Stimulated activated naive B cell treated with anti-CD40 and anti-IgM and Interleukin-4, amounts not matched to agents 10 μg/mL and 1 μg/mL and 100 μg/mL, for 72 hours (primary cell): ENCODE data around the gene ARAP1.

Experiments
- ATAC-seq, 2 donors: fragments of 150-1000 bp; cut with Tn5 transposase; replicated peaks; 2 replicates each; pipeline ENCODE4 v1.10.0; 2021; ENCODE audit warnings: moderate library complexity in 1 of 2
- DNase-seq: peaks from one replicate; pipeline ENCODE4 v3.0.0; 2021
- H3K27ac Mint-ChIP-seq: one replicate; pipeline ENCODE4 v1.8.0; 2022; ENCODE audit warnings: mild to moderate bottlenecking, mixed read lengths
- H3K27me3 Mint-ChIP-seq, 2 donors: one replicate each; pipeline ENCODE4 v1.8.0; 2022; ENCODE audit warnings: mixed read lengths in 2 of 2
- H3K36me3 Mint-ChIP-seq, 2 donors: one replicate each; pipeline ENCODE4 v1.8.0; 2022; ENCODE audit warnings: mixed read lengths in 2 of 2, mild to moderate bottlenecking in 1 of 2
- H3K4me1 Mint-ChIP-seq, 2 donors: one replicate each; pipeline ENCODE4 v1.8.0; 2022; ENCODE audit warnings: mixed read lengths in 2 of 2, mild to moderate bottlenecking in 1 of 2
- H3K4me3 Mint-ChIP-seq, 2 donors: one replicate each; pipeline ENCODE4 v1.8.0; 2022; ENCODE audit warnings: mild to moderate bottlenecking in 2 of 2, mixed read lengths in 2 of 2, moderate library complexity in 1 of 2
- H3K9me3 Mint-ChIP-seq, 2 donors: one replicate each; pipeline ENCODE4 v1.8.0; 2022; ENCODE audit warnings: mixed read lengths in 2 of 2, mild to moderate bottlenecking in 1 of 2

Gene ARAP1

GRCh38 chr11:72670041-72670440 is 82.2 kb downstream of the ARAP1 start:
- Mint-ChIP-seq H3K9me3 (peaks cover 0 to 4% of the 10 kb centered on the region in 2 donors), H3K27ac (no peak overlapping the region), H3K4me1 (peaks cover 16 to 17% of the 10 kb centered on the region in 2 donors), H3K36me3 (no peaks in the 10 kb centered on the region), H3K27me3 (peaks cover 53 to 77% of the 10 kb centered on the region in 2 donors), H3K4me3 (no peak overlapping the region)
- DNase-seq (no peak), ATAC-seq (no peak)

- peaks cover 0 to 4% of the 10 kb centered on the region in 2 donors for H3K9me3 Mint-ChIP-seq
- no peak overlapping the region for H3K27ac Mint-ChIP-seq
- H3K4me1 Mint-ChIP-seq: peaks cover 16 to 17% of the 10 kb centered on the region in 2 donors
- no peak for DNase-seq
- H3K27me3 Mint-ChIP-seq: peaks cover 54 to 77% of the 10 kb centered on the region in 2 donors
- ATAC-seq: no peak
- H3K36me3 Mint-ChIP-seq: no peaks in the 10 kb centered on the region
- no peak overlapping the region for H3K4me3 Mint-ChIP-seq
Measured at GRCh38 chr11:72669527-72669926, 82.7 kb downstream of the ARAP1 start.

GRCh38 chr11:72668629-72669347 is 83.4 kb downstream of the ARAP1 start:
- peaks cover 0 to 4% of the 10 kb centered on the region in 2 donors for H3K9me3 Mint-ChIP-seq
- no peak overlapping the region for H3K27ac Mint-ChIP-seq
- no peaks in the 10 kb centered on the region for H3K36me3 Mint-ChIP-seq
- H3K4me1 Mint-ChIP-seq: peaks cover 14 to 16% of the 10 kb centered on the region in 2 donors
- H3K4me3 Mint-ChIP-seq: no peak overlapping the region
- peaks cover 52 to 75% of the 10 kb centered on the region in 2 donors for H3K27me3 Mint-ChIP-seq
- DNase-seq: peak; percentile 44
- ATAC-seq: peak; percentile 89 to 93

- Mint-ChIP-seq H3K4me3 (no peak overlapping the region), H3K4me1 (peaks cover 0 to 1% of the 10 kb centered on the region in 2 donors), H3K27me3 (peaks cover 38 to 61% of the 10 kb centered on the region in 2 donors), H3K36me3 (no peaks in the 10 kb centered on the region), H3K27ac (no peak overlapping the region), H3K9me3 (peaks cover 0 to 4% of the 10 kb centered on the region in 2 donors)
- DNase-seq (no peak), ATAC-seq (no peak)
Measured at GRCh38 chr11:72665911-72666472, 86.2 kb downstream of the ARAP1 start.

- DNase-seq (no peak), ATAC-seq (no peak)
- peaks cover 0 to under 1% of the 10 kb centered on the region in 2 donors for H3K9me3 Mint-ChIP-seq
- peaks cover 35 to 55% of the 10 kb centered on the region in 2 donors for H3K27me3 Mint-ChIP-seq
- no peaks in the 10 kb centered on the region for H3K36me3 Mint-ChIP-seq
- H3K27ac Mint-ChIP-seq: no peak overlapping the region
- no peak overlapping the region for H3K4me3 Mint-ChIP-seq
- H3K4me1 Mint-ChIP-seq: no peaks in the 10 kb centered on the region
Measured at GRCh38 chr11:72662036-72662435, 90.2 kb downstream of the ARAP1 start.

GRCh38 chr11:72661486-72661885 is 90.7 kb downstream of the ARAP1 start:
- Mint-ChIP-seq H3K4me3 (no peak overlapping the region), H3K4me1 (no peaks in the 10 kb centered on the region), H3K27ac (no peak overlapping the region), H3K9me3 (no peaks in the 10 kb centered on the region), H3K36me3 (no peaks in the 10 kb centered on the region), H3K27me3 (peaks cover 34 to 54% of the 10 kb centered on the region in 2 donors)
- DNase-seq (no peak), ATAC-seq (no peak)

- Mint-ChIP-seq H3K9me3 (no peaks in the 10 kb centered on the region), H3K27ac (no peak overlapping the region), H3K4me1 (no peaks in the 10 kb centered on the region), H3K36me3 (no peaks in the 10 kb centered on the region), H3K4me3 (no peak overlapping the region), H3K27me3 (peaks cover 20 to 49% of the 10 kb centered on the region in 2 donors)
- DNase-seq (no peak), ATAC-seq (no peak)
Measured at GRCh38 chr11:72658989-72659640, 93.1 kb downstream of the ARAP1 start.

- Mint-ChIP-seq H3K27ac (no peak overlapping the region), H3K9me3 (no peaks in the 10 kb centered on the region), H3K4me3 (no peak overlapping the region), H3K27me3 (peaks cover 12 to 47% of the 10 kb centered on the region in 2 donors), H3K4me1 (no peaks in the 10 kb centered on the region), H3K36me3 (no peaks in the 10 kb centered on the region)
- DNase-seq (no peak), ATAC-seq (no peak)
Measured at GRCh38 chr11:72657411-72658100, 94.7 kb downstream of the ARAP1 start.

- no peak for DNase-seq
- H3K4me1 Mint-ChIP-seq: no peaks in the 10 kb centered on the region
Measured at GRCh38 chr11:72655896-72656464, 96.2 kb downstream of the ARAP1 start.

GRCh38 chr11:72655014-72655413 is 97.2 kb downstream of the ARAP1 start:
- H3K9me3 Mint-ChIP-seq: no peaks in the 10 kb centered on the region
- peaks cover 8 to 36% of the 10 kb centered on the region in 2 donors for H3K27me3 Mint-ChIP-seq
- H3K27ac Mint-ChIP-seq: no peak overlapping the region
- no peak for ATAC-seq
- no peaks in the 10 kb centered on the region for H3K4me1 Mint-ChIP-seq
- DNase-seq: no peak
- no peaks in the 10 kb centered on the region for H3K36me3 Mint-ChIP-seq
- H3K4me3 Mint-ChIP-seq: no peak overlapping the region

More at GRCh38 chr11:72655896-72656464, 96.2 kb downstream of the ARAP1 start:
- H3K27ac Mint-ChIP-seq: no peak overlapping the region
- no peaks in the 10 kb centered on the region for H3K36me3 Mint-ChIP-seq
- H3K9me3 Mint-ChIP-seq: no peaks in the 10 kb centered on the region
- H3K27me3 Mint-ChIP-seq: peaks cover 12 to 41% of the 10 kb centered on the region in 2 donors
- ATAC-seq: no peak
- no peak overlapping the region for H3K4me3 Mint-ChIP-seq

GRCh38 chr11:72653649-72654048 is 98.6 kb downstream of the ARAP1 start:
- H3K27ac Mint-ChIP-seq: no peak overlapping the region

GRCh38 chr11:72652873-72653630 is 99.2 kb downstream of the ARAP1 start:
- Mint-ChIP-seq H3K4me3 (no peak overlapping the region), H3K27me3 (peaks cover 4 to 20% of the 10 kb centered on the region in 2 donors), H3K27ac (no peak overlapping the region), H3K36me3 (no peaks in the 10 kb centered on the region), H3K4me1 (no peaks in the 10 kb centered on the region), H3K9me3 (no peaks in the 10 kb centered on the region)
- DNase-seq (no peak), ATAC-seq (no peak)

More at GRCh38 chr11:72653649-72654048, 98.6 kb downstream of the ARAP1 start:
- no peak for DNase-seq
- Mint-ChIP-seq H3K4me3 (no peak overlapping the region), H3K9me3 (no peaks in the 10 kb centered on the region), H3K4me1 (no peaks in the 10 kb centered on the region), H3K36me3 (no peaks in the 10 kb centered on the region), H3K27me3 (peaks cover 7 to 26% of the 10 kb centered on the region in 2 donors)
- ATAC-seq: no peak

GRCh38 chr11:72652133-72652532 is 100.1 kb downstream of the ARAP1 start:
- Mint-ChIP-seq H3K4me3 (no peak overlapping the region), H3K27me3 (peaks cover 4 to 19% of the 10 kb centered on the region in 2 donors), H3K4me1 (no peaks in the 10 kb centered on the region), H3K36me3 (no peaks in the 10 kb centered on the region), H3K27ac (no peak overlapping the region), H3K9me3 (no peaks in the 10 kb centered on the region)
- no peak for ATAC-seq
- DNase-seq: no peak
